GDM1 (cell line): ENCODE measurements around the gene DNAJC9.

Source experiments
- DNase-seq: peaks from one replicate; lab custom pipeline; 2025; lab: John Stamatoyannopoulos, UW

DNAJC9 gene

DNA sequence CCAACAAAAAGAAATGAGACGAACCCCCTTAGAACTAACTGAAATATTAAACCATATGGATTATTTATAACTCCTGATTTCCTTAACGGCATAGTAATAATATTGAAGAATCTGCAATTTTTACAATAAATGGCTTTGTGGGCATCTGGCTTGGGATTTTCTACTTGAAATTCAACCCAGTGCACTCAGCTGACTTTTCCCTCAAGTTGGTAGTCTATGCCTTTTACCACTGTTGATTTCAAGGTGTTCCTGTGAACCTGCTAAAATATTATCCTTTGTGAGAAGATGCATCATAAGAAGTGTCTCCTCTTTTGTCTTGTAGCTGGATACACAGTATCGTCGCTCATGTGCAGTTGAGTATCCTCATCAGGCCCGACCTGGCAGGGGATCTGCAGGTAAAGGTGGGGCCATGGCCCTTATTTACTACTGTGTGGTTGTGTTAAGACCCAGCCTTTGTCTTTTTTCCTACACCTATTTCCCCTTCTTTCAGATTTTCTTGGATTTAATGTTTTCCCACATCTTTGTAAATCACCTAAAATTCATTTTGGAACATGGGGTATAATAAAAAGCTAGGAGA lies 8.0 kb downstream of the DNAJC9 start:
- DNase-seq = no peak

DNA sequence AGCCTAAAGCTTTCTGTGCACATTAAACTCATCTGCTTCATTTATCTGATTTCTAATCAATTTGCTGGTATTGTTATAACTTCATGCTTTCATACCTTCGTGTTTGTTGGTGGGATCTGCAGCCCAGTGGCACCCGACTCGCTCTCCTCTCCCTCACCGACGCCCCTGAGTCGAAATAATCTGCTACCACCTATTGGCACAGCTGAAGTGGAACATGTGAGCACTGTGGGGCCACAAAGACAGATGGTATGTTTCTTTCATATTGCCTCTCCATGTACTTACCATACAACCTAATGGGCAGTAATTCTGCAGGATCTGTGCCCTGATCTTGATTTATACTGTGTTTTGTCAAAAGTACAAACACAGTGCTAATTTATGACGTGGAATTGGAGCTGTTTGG lies 12.4 kb downstream of the DNAJC9 start:
- no peak for DNase-seq

- DNase-seq = no peak
These were observed 13.2 kb downstream of the DNAJC9 start for GRCh38 chr10:73233883-73234282.

DNA sequence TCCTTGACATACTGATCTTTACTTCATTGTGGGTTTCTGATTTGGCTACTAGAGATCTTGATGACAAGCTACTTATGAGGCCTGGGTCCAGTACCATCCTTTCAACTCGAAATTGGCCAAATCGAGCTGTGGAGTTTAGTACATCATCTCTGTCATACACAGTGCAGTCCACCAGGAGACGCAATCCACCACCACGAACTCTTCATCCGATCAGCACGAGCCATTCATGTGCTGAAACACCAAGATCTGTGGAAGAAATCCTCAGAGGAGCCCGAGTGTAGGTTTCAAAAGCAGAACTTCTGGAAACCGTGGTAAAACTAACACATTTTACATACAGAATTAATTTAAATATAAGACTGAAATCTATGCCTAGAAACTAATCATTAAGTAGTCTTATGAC lies 14.2 kb downstream of the DNAJC9 start:
- DNase-seq = peak; percentile 5

GRCh38 chr10:73229567-73229966 lies 17.5 kb downstream of the DNAJC9 start:
- DNase-seq = no peak

DNA sequence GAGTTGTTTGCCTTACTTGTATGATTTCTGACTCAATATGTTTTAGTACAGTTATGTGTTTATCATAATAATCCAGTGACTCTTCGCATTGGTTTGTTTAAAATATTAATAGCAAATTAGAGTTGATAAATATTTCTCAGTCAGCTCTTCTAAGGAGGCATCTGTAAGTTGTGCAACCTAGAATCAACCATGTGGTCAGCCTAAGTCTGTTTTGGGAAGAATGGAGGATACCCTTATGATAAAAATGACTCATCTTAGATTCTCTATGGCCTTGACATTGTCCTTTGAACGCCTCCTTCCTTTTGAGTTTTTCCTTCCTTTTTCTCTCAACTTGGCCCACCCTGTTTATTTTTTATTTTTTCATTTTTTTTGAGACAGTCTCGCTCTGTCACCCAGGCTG lies 18.8 kb downstream of the DNAJC9 start:
- no peak for DNase-seq

DNA sequence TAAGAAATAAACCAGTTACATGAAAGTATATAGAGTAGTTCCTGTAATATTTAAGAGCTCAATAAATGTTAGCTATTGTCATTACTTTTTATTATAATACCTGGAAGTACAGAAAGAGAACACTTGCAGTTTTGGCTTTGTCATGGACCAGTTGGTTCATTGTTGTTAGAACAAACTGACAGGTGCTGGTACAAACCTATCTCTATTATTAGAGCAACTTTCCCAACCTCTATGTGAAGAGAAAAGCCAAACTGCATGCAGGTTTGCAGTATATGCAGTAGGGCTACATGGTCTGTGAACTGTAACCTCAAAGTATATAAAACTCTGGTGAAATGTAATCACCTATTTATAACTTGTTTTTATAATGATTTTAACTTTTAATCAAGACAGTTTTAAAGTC lies 20.4 kb downstream of the DNAJC9 start:
- no peak for DNase-seq

DNA sequence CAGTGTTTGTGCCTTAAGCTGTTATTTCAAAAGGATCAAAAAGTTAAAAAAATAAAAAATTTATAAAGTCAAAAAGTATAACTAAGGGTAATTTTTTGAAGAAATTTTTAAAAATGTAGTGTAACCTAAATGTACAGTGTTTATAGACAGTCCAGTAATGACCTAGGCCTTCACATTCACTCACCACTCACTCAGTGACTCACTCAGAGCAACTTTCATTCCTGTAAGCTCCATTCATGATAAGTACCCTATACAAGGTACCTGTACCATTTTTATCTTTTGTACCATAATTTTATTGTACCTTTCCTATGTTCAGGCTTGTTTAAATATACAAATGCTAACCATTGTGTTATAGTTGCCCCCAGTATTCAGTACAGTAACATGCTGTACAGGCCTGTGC lies 21.5 kb downstream of the DNAJC9 start:
- no peak for DNase-seq

GRCh38 chr10:73220989-73221388 lies 26.1 kb downstream of the DNAJC9 start:
- no peak for DNase-seq

- no peak for DNase-seq
These were observed 27.7 kb downstream of the DNAJC9 start for GRCh38 chr10:73219384-73219783.

DNA sequence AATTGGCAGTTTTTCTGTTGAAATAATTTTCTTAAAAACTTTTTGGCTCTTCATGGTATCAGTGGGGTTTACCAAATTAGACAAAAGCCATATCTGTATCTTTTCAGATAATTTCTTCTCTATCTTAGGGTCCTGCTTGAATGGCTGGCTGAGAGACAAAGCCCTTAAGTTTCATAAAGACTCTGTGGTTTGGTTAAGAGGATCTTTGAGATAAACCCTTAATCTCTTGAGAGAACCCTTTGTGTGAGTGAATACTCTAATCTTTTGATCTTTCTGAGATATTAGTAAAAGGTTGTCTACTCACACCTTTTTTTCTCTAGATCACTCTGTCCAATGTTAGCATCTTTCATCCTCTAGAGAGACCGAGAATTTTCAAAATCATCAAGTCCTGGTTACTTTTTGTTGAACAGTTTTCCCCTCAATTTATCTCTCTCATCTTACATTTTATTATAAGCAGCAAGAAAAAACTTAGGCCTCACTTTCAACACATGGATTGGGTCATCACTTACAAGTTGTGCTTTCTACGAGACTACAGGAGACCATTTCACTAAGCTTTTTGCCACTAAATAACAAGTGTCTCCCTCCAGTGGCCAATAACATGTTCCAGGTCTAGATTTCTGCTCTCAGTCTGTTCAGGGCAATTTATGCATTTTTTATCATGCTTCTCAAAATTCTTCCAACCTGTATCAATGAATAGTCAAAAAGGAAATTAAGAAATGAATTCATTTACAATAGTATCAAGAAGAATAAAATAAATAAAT lies 28.4 kb downstream of the DNAJC9 start:
- no peak for DNase-seq

DNA sequence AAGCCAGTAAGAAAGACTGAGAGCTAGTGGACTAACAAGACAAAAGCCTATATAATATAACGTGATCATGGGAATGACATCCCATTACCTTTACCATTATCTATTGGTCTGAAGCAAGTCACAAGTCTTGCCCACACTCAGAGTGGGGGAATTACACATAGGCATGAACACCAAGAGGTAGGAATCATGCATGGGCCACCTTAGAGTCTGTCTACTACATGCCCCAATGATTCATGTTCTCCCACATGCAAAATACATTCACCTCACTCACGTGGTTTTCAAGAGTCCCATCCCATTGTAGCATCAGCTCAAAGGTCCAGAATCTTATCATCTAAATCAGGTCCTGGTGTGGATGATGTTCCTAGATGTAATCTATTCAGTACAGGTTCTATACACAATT lies 29.4 kb downstream of the DNAJC9 start:
- no peak for DNase-seq

- DNase-seq = no peak
These were observed 31.3 kb downstream of the DNAJC9 start for GRCh38 chr10:73215749-73216148.

DNA sequence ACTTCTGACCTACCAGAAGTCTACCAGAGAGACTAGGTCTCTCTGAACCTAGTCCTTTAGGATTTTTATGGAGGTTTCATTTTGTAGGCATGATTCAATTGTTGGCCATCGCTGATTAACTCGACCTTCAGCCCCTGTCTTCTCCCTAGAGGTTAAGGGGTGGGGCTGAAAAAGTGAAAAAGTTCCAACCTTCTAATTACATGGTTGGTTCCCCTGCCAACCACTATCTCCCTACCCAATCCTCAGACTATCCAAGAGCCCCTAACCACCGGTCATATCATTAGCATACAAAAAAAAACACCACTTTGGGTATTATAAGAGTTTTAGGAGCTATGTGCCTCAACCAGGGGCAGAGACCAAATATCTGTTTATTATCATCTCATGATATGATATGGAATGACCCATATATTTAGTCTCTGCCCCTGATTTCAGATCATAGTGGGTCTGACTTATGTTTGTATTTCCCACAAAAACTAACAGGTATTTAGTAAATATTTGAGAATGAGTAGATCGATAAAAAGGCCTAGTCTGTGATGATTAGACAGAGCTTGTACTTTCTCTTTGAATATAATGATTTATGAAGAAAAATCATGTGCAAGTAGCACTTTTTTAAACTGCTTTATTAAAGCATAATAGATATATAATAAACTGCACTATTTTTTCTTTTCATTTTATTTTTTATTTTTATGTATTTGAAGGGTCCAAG lies 35.8 kb downstream of the DNAJC9 start:
- DNase-seq = no peak

DNA sequence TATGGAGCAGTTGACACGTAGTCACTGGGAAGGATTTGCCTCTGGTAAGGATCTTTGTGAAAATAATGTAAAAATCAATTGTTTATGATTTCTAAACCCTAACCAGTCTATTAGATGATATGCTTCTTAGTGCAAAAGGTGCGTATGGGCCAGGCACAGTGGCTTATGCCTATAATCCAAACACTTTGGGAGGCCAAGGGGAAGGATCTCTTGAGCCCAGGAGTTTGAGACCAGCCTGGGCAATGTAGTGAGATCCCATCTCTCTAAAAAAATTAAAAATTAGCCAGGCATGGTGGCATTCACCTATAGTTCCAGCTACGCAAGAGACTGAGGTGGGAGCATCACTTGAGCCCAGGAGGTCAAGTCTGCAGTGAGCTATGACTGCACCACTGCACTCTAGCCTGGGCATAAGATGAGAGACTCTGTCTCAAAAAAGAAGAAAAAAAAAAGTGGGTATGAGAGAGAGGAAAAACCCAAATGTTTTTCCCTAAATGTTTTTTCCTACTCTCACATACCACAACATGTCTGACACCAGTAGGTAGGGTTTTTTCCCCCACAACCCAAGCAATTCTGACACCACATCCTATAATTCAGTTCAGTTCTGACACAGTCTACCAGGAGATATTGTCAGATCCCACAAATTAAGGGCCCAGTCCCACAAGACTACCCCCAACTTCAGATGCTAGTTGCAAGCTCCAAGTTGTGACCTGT lies 36.5 kb downstream of the DNAJC9 start:
- no peak for DNase-seq

DNA sequence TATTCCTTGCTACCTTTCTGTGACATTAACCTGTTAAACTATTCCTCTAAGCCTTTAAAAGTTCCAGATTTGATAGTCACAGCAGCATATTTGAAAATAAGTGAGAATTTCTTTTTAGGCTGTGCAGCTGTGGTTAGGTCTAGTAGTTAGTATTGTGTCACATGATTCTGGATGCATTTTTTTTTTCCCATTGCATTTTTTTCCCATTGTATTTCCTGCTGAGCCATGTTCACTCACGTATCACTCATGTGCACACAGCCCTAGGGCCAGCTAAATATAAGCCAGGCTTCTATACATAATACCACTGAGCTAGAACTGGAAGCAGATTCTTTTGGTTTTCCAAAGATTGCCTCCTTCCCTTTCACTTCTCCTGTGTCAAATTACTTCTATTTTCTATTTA lies 37.4 kb downstream of the DNAJC9 start:
- no peak for DNase-seq

GRCh38 chr10:73207883-73208282 lies 39.2 kb downstream of the DNAJC9 start:
- no peak for DNase-seq

DNA sequence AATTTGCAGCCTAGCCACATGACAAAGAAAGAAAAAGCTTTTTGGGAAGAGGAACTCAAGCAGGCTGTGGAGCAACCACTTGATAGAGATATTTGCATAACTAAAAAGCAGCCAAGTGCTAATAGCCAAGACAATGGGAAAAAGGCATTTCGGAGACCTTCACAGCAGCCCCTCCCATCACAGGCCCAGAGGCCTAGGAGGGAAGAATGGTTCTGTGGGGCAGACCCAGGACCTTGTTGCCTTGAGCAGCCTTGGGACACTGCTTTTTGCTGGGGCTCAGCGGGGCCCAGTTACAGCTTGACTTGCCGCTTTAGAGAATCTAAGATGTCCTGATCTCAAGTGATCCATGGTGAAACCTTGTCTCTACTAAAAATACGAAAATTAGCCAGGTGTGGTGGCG lies 40.7 kb downstream of the DNAJC9 start:
- no peak for DNase-seq

- no peak for DNase-seq
These were observed 41.2 kb downstream of the DNAJC9 start for GRCh38 chr10:73205890-73206289.

GRCh38 chr10:73205081-73205480 lies 42.0 kb downstream of the DNAJC9 start:
- no peak for DNase-seq
